DOHH2 (cell line): Measurements from ENCODE around the gene RAD51B.

Source experiments
- H3F3A ChIP-seq: fragments of 200-600 bp; sonication (generic), shearing (Covaris generic); 2 replicates; pipeline ENCODE4 v1.6.0; 2016; ENCODE audit warnings: antibody characterized with exemption, mild to moderate bottlenecking; ENCODE audit not compliant: control insufficient read depth, insufficient read depth
- H3K27ac ChIP-seq: fragments of 200-600 bp; sonication (generic); 2 replicates; pipeline ENCODE4 v1.5.1; 2014; ENCODE audit warnings: low read depth, mild to moderate bottlenecking, low read length, moderate library complexity
- H3K27me3 ChIP-seq: fragments of 200-600 bp; sonication (generic); 2 replicates; pipeline ENCODE4 v1.6.1; 2014; ENCODE audit warnings: mild to moderate bottlenecking, low read length, mixed read lengths; ENCODE audit not compliant: control insufficient read depth
- H3K36me3 ChIP-seq: fragments of 200-600 bp; sonication (generic); 2 replicates; pipeline ENCODE4 v1.6.1; 2014; ENCODE audit warnings: mild to moderate bottlenecking, low read length, moderate library complexity, mixed read lengths; ENCODE audit not compliant: control insufficient read depth
- H3K4me1 ChIP-seq: fragments of 200-600 bp; sonication (generic); 2 replicates; pipeline ENCODE4 v1.6.1; 2014; ENCODE audit warnings: mild to moderate bottlenecking, low read length, mixed read lengths; ENCODE audit not compliant: control insufficient read depth
- H3K4me2 ChIP-seq: fragments of 200-600 bp; sonication (generic); 2 replicates; pipeline ENCODE4 v1.6.0; 2014; ENCODE audit warnings: mild to moderate bottlenecking, low read length, moderate library complexity
- H3K4me3 ChIP-seq: fragments of 200-600 bp; sonication (generic); 2 replicates; pipeline ENCODE4 v1.5.1; 2014; ENCODE audit warnings: mild to moderate bottlenecking, low read length, mixed read lengths
- H3K79me2 ChIP-seq: fragments of 200-600 bp; sonication (generic); 2 replicates; pipeline ENCODE4 v1.6.1; 2014; ENCODE audit warnings: mild to moderate bottlenecking, low read length, mixed read lengths; ENCODE audit not compliant: control insufficient read depth
- H3K9me2 ChIP-seq: fragments of 200-600 bp; sonication (generic); replicated peaks from 2 replicates; pipeline ENCODE4 v1.6.1; 2014; ENCODE audit warnings: mild to moderate bottlenecking, low read length, mixed read lengths; ENCODE audit not compliant: control insufficient read depth
- H3K9me3 ChIP-seq: fragments of 200-600 bp; sonication (generic); 2 replicates; pipeline ENCODE4 v1.6.1; 2014; ENCODE audit warnings: antibody characterized with exemption, low read length, mixed read lengths; ENCODE audit not compliant: control insufficient read depth, insufficient read depth
- H4K20me1 ChIP-seq: fragments of 200-600 bp; sonication (generic); 2 replicates; pipeline ENCODE4 v1.6.0; 2014; ENCODE audit warnings: low read depth, mild to moderate bottlenecking, antibody characterized with exemption, low read length, moderate library complexity; ENCODE audit not compliant: control insufficient read depth, insufficient read depth
- CTCF ChIP-seq: fragments of 200-600 bp; sonication (generic); IDR thresholded peaks from one replicate; pipeline ENCODE4 v1.5.1; 2014; ENCODE audit warnings: antibody characterized with exemption, mild to moderate bottlenecking, low read depth, low read length; ENCODE audit not compliant: poor library complexity, severe bottlenecking
- EZH2phosphoT487 ChIP-seq: fragments of 200-600 bp; sonication (generic); IDR thresholded peaks from 2 replicates; pipeline ENCODE4 v1.6.1; 2017; ENCODE audit warnings: borderline replicate concordance, mild to moderate bottlenecking, antibody characterized with exemption, low read length, moderate library complexity, mixed read lengths

Gene RAD51B

GRCh38 chr14:67963545-67963944, 144.0 kb downstream of the RAD51B start:
- H3K27me3 ChIP-seq: no peaks in the 10 kb centered on the region
- no peak for TF ChIP-seq CTCF
- no peak for TF ChIP-seq EZH2phosphoT487
- H3K4me2 ChIP-seq: no peak overlapping the region
- no peaks in the 10 kb centered on the region for H3K9me3 ChIP-seq
- no peaks in the 10 kb centered on the region for H3K9me2 ChIP-seq
- no peaks in the 10 kb centered on the region for H4K20me1 ChIP-seq
- no peak overlapping the region for H3K4me3 ChIP-seq
- H3K36me3 ChIP-seq: peaks cover 3% of the 10 kb centered on the region; the same call in 1 of the 2 replicates
- H3K4me1 ChIP-seq: peaks cover 27% of the 10 kb centered on the region
- H3K79me2 ChIP-seq: no peaks in the 10 kb centered on the region
- H3K27ac ChIP-seq: no peak overlapping the region
- no peaks in the 10 kb centered on the region for H3F3A ChIP-seq

- H3K27me3 ChIP-seq: no peaks in the 10 kb centered on the region
- TF ChIP-seq EZH2phosphoT487 (no peak), CTCF (no peak)
- H3K4me2 ChIP-seq: no peak overlapping the region
- no peak overlapping the region for H3K27ac ChIP-seq
- no peaks in the 10 kb centered on the region for H4K20me1 ChIP-seq
- H3K4me3 ChIP-seq: no peak overlapping the region
- no peaks in the 10 kb centered on the region for H3F3A ChIP-seq
- H3K9me3 ChIP-seq: no peaks in the 10 kb centered on the region
- H3K4me1 ChIP-seq: peaks cover 27% of the 10 kb centered on the region
- no peaks in the 10 kb centered on the region for H3K79me2 ChIP-seq
- H3K36me3 ChIP-seq: peaks cover 3% of the 10 kb centered on the region; the same call in 1 of the 2 replicates
- no peaks in the 10 kb centered on the region for H3K9me2 ChIP-seq
Measured at GRCh38 chr14:67963960-67964812, 144.6 kb downstream of the RAD51B start.

- peaks cover 3% of the 10 kb centered on the region; the same call in 1 of the 2 replicates for H3K36me3 ChIP-seq
- H3K4me2 ChIP-seq: no peak overlapping the region
- no peaks in the 10 kb centered on the region for H3K27me3 ChIP-seq
- H3F3A ChIP-seq: no peaks in the 10 kb centered on the region
- no peak overlapping the region for H3K27ac ChIP-seq
- H3K79me2 ChIP-seq: no peaks in the 10 kb centered on the region
- H3K9me3 ChIP-seq: no peaks in the 10 kb centered on the region
- no peaks in the 10 kb centered on the region for H4K20me1 ChIP-seq
- peaks cover 19% of the 10 kb centered on the region for H3K4me1 ChIP-seq
- no peaks in the 10 kb centered on the region for H3K9me2 ChIP-seq
- TF ChIP-seq CTCF: no peak
- no peak for TF ChIP-seq EZH2phosphoT487
- no peak overlapping the region for H3K4me3 ChIP-seq
Measured at GRCh38 chr14:67965696-67966095, 146.1 kb downstream of the RAD51B start.
